Ishikawa (cell line): ENCODE results near the gene ADH7.

Source experiments
- CEBPB ChIP-seq: IDR thresholded peaks from 2 replicates; pipeline ENCODE4 v1.6.1; 2012
- CREB1 ChIP-seq: IDR thresholded peaks from 2 replicates; pipeline ENCODE4 v1.6.1; 2012; ENCODE audit warnings: low read depth
- EGR1 ChIP-seq: IDR thresholded peaks from 2 replicates; pipeline ENCODE4 v1.6.1; 2012
- EP300 ChIP-seq: IDR thresholded peaks from 2 replicates; pipeline ENCODE4 v1.6.1; 2012; ENCODE audit warnings: borderline replicate concordance
- FOXM1 ChIP-seq: IDR thresholded peaks from 2 replicates; pipeline ENCODE4 v1.6.1; 2012; ENCODE audit warnings: low read depth, borderline replicate concordance
- NFIC ChIP-seq: IDR thresholded peaks from 2 replicates; pipeline ENCODE4 v1.6.1; 2012
- RAD21 ChIP-seq: IDR thresholded peaks from 2 replicates; pipeline ENCODE4 v1.6.1; 2012; ENCODE audit warnings: low read depth
- TAF1 ChIP-seq: IDR thresholded peaks from 2 replicates; pipeline ENCODE4 v1.6.1; 2012; ENCODE audit warnings: low read depth, mild to moderate bottlenecking
- TCF12 ChIP-seq: IDR thresholded peaks from 2 replicates; pipeline ENCODE4 v1.6.1; 2012; ENCODE audit warnings: low read depth
- TEAD4 ChIP-seq: IDR thresholded peaks from 2 replicates; pipeline ENCODE4 v1.6.1; 2012
- YY1 ChIP-seq: IDR thresholded peaks from 2 replicates; pipeline ENCODE4 v1.6.1; 2012; ENCODE audit warnings: low read depth
- ZBTB7A ChIP-seq: IDR thresholded peaks from 2 replicates; pipeline ENCODE4 v1.6.1; 2012; ENCODE audit warnings: low read depth
- TF ChIP-seq, protein P1 (sequence below): IDR thresholded peaks from 2 replicates; pipeline ENCODE4 v1.6.1; 2012
- TF ChIP-seq, protein P2 (sequence below): IDR thresholded peaks from 2 replicates; pipeline ENCODE4 v1.6.1; 2012
- TF ChIP-seq, protein P3 (sequence below): IDR thresholded peaks from 2 replicates; pipeline ENCODE4 v1.6.1; 2012; ENCODE audit warnings: low read depth, mild to moderate bottlenecking

Gene ADH7

DNA sequence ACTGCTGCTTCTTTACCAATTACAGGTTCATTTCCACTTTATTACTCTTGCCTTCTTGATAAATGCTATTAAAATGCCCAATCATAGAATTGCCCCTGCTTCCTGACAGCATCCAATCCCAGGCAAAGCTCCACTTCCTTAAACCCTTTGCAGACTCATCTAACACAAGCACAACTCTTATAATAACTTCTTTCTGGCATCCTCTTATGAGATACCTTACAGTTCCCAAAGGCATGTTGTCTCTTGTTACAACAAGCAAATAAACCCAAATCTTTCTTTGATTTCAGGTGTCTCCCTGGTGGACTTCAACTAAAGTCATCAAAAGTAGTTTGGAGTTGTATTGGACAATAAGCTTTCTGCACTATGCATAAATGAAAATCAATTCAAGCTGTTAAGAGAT lies 22.5 kb upstream of the ADH7 start:
- TF ChIP-seq CREB1 (no peak), EP300 (no peak), TEAD4 (no peak), RAD21 (no peak), FOXM1 (no peak), NFIC (no peak), TCF12 (no peak), EGR1 (no peak), CEBPB (no peak)
- TF ChIP-seq, protein P1, sequence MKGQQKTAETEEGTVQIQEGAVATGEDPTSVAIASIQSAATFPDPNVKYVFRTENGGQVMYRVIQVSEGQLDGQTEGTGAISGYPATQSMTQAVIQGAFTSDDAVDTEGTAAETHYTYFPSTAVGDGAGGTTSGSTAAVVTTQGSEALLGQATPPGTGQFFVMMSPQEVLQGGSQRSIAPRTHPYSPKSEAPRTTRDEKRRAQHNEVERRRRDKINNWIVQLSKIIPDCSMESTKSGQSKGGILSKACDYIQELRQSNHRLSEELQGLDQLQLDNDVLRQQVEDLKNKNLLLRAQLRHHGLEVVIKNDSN, result no peak
- TF ChIP-seq, protein P2, sequence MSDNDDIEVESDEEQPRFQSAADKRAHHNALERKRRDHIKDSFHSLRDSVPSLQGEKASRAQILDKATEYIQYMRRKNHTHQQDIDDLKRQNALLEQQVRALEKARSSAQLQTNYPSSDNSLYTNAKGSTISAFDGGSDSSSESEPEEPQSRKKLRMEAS, result no peak
- TF ChIP-seq, protein P3, sequence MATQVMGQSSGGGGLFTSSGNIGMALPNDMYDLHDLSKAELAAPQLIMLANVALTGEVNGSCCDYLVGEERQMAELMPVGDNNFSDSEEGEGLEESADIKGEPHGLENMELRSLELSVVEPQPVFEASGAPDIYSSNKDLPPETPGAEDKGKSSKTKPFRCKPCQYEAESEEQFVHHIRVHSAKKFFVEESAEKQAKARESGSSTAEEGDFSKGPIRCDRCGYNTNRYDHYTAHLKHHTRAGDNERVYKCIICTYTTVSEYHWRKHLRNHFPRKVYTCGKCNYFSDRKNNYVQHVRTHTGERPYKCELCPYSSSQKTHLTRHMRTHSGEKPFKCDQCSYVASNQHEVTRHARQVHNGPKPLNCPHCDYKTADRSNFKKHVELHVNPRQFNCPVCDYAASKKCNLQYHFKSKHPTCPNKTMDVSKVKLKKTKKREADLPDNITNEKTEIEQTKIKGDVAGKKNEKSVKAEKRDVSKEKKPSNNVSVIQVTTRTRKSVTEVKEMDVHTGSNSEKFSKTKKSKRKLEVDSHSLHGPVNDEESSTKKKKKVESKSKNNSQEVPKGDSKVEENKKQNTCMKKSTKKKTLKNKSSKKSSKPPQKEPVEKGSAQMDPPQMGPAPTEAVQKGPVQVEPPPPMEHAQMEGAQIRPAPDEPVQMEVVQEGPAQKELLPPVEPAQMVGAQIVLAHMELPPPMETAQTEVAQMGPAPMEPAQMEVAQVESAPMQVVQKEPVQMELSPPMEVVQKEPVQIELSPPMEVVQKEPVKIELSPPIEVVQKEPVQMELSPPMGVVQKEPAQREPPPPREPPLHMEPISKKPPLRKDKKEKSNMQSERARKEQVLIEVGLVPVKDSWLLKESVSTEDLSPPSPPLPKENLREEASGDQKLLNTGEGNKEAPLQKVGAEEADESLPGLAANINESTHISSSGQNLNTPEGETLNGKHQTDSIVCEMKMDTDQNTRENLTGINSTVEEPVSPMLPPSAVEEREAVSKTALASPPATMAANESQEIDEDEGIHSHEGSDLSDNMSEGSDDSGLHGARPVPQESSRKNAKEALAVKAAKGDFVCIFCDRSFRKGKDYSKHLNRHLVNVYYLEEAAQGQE, result no peak

DNA sequence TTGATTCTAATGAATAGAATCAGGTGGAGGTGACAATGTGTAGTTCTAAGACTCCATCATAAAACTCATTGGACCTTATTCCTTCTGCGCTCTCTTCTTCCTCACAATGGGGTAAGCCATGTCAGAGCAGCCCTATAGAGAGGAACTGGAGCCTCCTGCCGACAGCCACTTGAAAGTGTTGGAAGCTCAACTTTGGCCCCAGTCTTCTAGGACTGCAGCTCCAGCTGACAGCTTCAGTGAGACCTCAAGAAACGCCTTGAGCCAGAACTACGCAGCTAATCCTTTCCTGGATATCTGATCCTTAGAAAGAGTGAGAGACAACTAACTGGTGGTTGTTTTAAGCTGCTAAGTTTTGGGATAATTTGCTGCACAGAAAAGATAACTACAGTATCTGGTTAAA lies 22.1 kb upstream of the ADH7 start:
- TF ChIP-seq EGR1, result no peak
- no peak for TF ChIP-seq YY1
- no peak for TF ChIP-seq TAF1
- TF ChIP-seq RAD21, result no peak
- no peak for TF ChIP-seq EP300
- TF ChIP-seq TEAD4, result no peak
- no peak for TF ChIP-seq TCF12
- TF ChIP-seq ZBTB7A, result no peak
- TF ChIP-seq NFIC, result no peak
- TF ChIP-seq, protein P3, result no peak
- no peak for TF ChIP-seq FOXM1

DNA sequence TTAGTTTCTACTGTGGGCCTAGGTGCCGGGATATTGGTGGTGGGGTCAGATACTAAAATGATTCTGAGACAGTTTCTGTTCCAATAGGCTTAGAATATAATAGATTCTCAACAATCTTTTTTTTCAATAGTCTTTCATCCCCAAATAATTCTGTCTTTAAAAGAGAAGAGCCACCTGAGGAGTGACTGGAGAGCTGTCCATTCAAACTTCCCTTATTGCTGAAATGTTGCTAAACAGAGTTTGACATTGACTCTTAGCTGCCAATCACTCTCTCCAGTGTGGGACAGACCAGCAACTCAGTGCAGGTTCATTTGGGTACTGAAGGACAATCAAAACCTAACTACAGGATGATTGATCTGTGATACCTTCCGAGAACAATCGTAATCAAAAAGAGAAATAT lies 12.4 kb upstream of the ADH7 start:
- no peak for TF ChIP-seq NFIC
- TF ChIP-seq, protein P3, result peak; percentile 21; the same call in 1 of the 2 replicates

DNA sequence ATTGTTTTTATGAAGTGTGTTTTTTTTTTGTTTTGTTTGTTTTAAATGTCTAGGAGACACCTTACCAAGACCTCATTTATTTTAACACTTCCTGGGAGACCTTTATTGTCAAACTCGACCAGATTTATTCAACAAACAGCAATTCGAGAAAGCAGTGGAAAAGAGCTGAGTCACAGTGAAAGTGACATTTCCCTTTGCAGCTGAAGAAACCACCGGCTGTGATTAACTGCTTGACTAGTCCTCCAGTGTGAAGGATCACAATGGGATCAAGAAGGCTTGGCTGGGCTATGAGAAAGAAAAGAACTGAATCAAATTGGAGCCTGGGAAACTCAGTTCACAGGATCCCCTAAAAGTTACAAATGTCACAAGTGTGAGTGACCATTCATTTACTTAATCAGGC lies 11.9 kb upstream of the ADH7 start:
- TF ChIP-seq, protein P2, result peak; percentile 49; the same call in 1 of the 2 replicates
- TF ChIP-seq NFIC (peak; percentile 20; the same call in 1 of the 2 replicates), TAF1 (no peak), EP300 (peak; percentile 56; the same call in 1 of the 2 replicates), FOXM1 (peak; percentile 49; the same call in 1 of the 2 replicates), TCF12 (peak; percentile 53; the same call in 1 of the 2 replicates)

DNA sequence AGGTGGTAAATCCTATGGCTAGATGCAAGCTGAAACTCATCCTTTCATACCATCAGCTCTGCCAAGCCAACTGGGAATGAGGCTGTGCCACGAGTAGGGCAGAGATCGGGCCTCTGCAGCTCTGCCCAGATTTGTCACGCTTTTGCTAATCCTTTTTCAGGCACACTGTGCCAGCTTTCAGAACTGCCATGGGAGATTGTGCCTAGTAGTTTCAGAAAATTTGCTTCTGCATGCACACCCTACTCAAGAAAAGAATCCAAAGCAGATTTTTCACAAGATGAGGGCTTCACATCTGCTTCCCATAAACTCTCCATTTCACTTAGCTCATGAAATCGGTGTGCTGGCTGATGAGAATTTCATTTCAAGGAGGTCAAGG lies 3.3 kb upstream of the ADH7 start:
- no peak for TF ChIP-seq NFIC
- no peak for TF ChIP-seq EGR1

DNA sequence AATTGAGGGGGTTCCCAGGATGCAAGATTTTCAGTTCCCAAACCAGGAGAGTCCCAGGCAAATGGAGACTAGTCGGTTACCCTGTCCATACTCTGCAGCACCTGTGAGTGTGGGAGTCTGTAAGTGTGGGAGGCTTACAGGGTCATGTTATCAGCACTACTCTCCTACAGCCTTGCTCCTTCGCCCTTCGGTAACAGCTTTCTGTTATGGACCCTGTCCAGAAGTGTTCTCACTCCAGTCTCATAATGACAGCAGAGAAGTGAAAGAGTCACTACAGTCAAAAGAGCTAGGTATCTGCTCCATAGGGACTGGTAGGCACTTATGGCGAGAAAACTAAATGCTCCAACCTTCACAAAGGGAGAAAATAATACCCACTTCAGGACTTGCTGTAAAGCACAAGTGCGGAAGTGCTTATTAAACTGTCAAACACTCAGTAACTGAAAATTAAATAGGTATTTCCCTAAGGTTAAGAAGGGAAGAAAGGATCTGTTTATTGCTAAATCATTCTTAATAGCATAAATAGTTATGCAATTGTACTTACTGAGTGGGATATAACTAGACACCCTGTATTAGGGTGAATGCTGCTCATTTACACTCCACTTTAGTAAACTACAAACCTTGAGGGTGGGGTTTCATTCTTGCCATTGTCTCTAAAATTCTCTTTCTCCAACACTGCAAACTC lies 2.7 kb upstream of the ADH7 start:
- TF ChIP-seq TEAD4 (no peak), YY1 (no peak), CREB1 (no peak), EP300 (no peak), CEBPB (no peak), TAF1 (no peak), RAD21 (no peak)
- TF ChIP-seq, protein P1, result no peak
- TF ChIP-seq, protein P2, result no peak
- TF ChIP-seq, protein P3, result no peak
